H1 (cell line): Measurements from ENCODE around the gene C19orf73. TPM values are rescaled to one million over a fixed set of nuclear protein-coding genes. Genes with fewer than 3 reads are reported as not detected.

Experiments
- CEBPB ChIP-seq: IDR thresholded peaks from 2 replicates; pipeline ENCODE4 v1.6.1; 2012; ENCODE audit warnings: low read depth, low read length
- EZH2 ChIP-seq: fragments of 200-600 bp; sonication (generic); IDR thresholded peaks from 2 replicates; pipeline ENCODE4 v1.7.1; 2012; ENCODE audit warnings: low read depth, mild to moderate bottlenecking, moderate library complexity, low read length, inconsistent platforms; ENCODE audit not compliant: severe bottlenecking
- SP4 ChIP-seq: IDR thresholded peaks from 2 replicates; pipeline ENCODE4 v1.6.1; 2012; ENCODE audit warnings: low read length, inconsistent platforms
- SUZ12 ChIP-seq: fragments of 200-600 bp; sonication (generic); IDR thresholded peaks from 2 replicates; pipeline ENCODE4 v1.6.1; 2012; ENCODE audit warnings: mild to moderate bottlenecking, inconsistent platforms, low read length, moderate library complexity, mixed read lengths
- polyA plus RNA-seq, 7 experiments: library from polyadenylated mRNA; depleted of rRNA in 3 of 7; stranded (reverse) in 5 of 7; unstranded in 2 of 7; fragments of >200 nt in 5 of 7; fragments of 200-250 nt in 2 of 7; gene quantifications; 1 replicate in 5 of 7; 2 replicates in 1 of 7; 4 replicates in 1 of 7; pipeline versions ENCODE4 v1.2.1 to v1.2.3, GENCODE V29; 2011 to 2013; ENCODE audit warnings: missing spikeins in 2 of 7, mixed read lengths in 2 of 7
- total RNA-seq: library from RNA; stranded (reverse); fragmentation: NEBNext Ultra II Directional; extraction: Animal tissue kit (Norgen Biotek cat#: 25700); gene quantifications from 2 replicates; pipeline ENCODE4 v1.2.1, GENCODE V29; 2021
- TF ChIP-seq, protein P1 (sequence below): fragments of 300-600 bp; sonication (generic); IDR thresholded peaks from 2 replicates; pipeline ENCODE4 v1.7.1; 2012; ENCODE audit warnings: low read length, moderate library complexity, mild to moderate bottlenecking, inconsistent platforms; ENCODE audit not compliant: insufficient replicate concordance
- TF ChIP-seq, protein P2 (sequence below), 3 experiments: IDR thresholded peaks; 1 replicate in 2 of 3; 2 replicates in 1 of 3; pipeline versions ENCODE4 v1.5.1 to v1.6.1; 2011; ENCODE audit warnings: low read length in 3 of 3, mild to moderate bottlenecking in 3 of 3, inconsistent platforms in 2 of 3, low read depth in 1 of 3, moderate library complexity in 1 of 3; ENCODE audit not compliant: insufficient read depth in 1 of 3; ENCODE audit errors: control extremely low read depth in 1 of 3

The C19orf73 gene
- total and polyA plus RNA-seq, 2 of the 8 experiments (the other 6 are each of a cell fraction or from before 2014, with no cell fraction given): 2.5 to 4.6 TPM

DNA sequence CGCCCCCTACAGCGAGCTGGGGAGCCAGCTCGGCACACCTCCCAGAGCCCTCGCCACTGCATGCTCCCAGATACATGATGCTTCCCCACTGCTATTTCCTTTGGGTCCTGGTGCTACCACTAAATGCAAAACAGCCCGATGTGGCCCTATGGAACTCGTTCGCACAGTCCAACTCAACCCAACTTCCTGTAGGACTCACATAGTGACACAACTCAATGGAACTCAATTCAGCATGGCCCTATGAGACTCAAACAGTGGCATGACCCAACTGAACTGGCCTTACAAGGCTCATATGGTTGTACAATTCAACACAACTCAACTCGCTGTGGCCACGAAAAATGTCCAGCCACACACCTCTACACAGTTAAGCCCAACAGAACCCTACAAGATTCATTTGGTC, 49.9 kb downstream of the C19orf73 start (continued):
- TF ChIP-seq, protein P1, sequence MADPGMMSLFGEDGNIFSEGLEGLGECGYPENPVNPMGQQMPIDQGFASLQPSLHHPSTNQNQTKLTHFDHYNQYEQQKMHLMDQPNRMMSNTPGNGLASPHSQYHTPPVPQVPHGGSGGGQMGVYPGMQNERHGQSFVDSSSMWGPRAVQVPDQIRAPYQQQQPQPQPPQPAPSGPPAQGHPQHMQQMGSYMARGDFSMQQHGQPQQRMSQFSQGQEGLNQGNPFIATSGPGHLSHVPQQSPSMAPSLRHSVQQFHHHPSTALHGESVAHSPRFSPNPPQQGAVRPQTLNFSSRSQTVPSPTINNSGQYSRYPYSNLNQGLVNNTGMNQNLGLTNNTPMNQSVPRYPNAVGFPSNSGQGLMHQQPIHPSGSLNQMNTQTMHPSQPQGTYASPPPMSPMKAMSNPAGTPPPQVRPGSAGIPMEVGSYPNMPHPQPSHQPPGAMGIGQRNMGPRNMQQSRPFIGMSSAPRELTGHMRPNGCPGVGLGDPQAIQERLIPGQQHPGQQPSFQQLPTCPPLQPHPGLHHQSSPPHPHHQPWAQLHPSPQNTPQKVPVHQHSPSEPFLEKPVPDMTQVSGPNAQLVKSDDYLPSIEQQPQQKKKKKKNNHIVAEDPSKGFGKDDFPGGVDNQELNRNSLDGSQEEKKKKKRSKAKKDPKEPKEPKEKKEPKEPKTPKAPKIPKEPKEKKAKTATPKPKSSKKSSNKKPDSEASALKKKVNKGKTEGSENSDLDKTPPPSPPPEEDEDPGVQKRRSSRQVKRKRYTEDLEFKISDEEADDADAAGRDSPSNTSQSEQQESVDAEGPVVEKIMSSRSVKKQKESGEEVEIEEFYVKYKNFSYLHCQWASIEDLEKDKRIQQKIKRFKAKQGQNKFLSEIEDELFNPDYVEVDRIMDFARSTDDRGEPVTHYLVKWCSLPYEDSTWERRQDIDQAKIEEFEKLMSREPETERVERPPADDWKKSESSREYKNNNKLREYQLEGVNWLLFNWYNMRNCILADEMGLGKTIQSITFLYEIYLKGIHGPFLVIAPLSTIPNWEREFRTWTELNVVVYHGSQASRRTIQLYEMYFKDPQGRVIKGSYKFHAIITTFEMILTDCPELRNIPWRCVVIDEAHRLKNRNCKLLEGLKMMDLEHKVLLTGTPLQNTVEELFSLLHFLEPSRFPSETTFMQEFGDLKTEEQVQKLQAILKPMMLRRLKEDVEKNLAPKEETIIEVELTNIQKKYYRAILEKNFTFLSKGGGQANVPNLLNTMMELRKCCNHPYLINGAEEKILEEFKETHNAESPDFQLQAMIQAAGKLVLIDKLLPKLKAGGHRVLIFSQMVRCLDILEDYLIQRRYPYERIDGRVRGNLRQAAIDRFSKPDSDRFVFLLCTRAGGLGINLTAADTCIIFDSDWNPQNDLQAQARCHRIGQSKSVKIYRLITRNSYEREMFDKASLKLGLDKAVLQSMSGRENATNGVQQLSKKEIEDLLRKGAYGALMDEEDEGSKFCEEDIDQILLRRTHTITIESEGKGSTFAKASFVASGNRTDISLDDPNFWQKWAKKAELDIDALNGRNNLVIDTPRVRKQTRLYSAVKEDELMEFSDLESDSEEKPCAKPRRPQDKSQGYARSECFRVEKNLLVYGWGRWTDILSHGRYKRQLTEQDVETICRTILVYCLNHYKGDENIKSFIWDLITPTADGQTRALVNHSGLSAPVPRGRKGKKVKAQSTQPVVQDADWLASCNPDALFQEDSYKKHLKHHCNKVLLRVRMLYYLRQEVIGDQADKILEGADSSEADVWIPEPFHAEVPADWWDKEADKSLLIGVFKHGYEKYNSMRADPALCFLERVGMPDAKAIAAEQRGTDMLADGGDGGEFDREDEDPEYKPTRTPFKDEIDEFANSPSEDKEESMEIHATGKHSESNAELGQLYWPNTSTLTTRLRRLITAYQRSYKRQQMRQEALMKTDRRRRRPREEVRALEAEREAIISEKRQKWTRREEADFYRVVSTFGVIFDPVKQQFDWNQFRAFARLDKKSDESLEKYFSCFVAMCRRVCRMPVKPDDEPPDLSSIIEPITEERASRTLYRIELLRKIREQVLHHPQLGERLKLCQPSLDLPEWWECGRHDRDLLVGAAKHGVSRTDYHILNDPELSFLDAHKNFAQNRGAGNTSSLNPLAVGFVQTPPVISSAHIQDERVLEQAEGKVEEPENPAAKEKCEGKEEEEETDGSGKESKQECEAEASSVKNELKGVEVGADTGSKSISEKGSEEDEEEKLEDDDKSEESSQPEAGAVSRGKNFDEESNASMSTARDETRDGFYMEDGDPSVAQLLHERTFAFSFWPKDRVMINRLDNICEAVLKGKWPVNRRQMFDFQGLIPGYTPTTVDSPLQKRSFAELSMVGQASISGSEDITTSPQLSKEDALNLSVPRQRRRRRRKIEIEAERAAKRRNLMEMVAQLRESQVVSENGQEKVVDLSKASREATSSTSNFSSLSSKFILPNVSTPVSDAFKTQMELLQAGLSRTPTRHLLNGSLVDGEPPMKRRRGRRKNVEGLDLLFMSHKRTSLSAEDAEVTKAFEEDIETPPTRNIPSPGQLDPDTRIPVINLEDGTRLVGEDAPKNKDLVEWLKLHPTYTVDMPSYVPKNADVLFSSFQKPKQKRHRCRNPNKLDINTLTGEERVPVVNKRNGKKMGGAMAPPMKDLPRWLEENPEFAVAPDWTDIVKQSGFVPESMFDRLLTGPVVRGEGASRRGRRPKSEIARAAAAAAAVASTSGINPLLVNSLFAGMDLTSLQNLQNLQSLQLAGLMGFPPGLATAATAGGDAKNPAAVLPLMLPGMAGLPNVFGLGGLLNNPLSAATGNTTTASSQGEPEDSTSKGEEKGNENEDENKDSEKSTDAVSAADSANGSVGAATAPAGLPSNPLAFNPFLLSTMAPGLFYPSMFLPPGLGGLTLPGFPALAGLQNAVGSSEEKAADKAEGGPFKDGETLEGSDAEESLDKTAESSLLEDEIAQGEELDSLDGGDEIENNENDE: no peak
- no peak for TF ChIP-seq SP4
- TF ChIP-seq, protein P2, sequence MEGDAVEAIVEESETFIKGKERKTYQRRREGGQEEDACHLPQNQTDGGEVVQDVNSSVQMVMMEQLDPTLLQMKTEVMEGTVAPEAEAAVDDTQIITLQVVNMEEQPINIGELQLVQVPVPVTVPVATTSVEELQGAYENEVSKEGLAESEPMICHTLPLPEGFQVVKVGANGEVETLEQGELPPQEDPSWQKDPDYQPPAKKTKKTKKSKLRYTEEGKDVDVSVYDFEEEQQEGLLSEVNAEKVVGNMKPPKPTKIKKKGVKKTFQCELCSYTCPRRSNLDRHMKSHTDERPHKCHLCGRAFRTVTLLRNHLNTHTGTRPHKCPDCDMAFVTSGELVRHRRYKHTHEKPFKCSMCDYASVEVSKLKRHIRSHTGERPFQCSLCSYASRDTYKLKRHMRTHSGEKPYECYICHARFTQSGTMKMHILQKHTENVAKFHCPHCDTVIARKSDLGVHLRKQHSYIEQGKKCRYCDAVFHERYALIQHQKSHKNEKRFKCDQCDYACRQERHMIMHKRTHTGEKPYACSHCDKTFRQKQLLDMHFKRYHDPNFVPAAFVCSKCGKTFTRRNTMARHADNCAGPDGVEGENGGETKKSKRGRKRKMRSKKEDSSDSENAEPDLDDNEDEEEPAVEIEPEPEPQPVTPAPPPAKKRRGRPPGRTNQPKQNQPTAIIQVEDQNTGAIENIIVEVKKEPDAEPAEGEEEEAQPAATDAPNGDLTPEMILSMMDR (IDR thresholded peaks at IDR 0.05; ENCODE audit: control extremely low read depth in 1 of 3, insufficient read depth in 1 of 3, low read depth in 1 of 3, low read length in 3 of 3): no peak
- TF ChIP-seq SUZ12: no peak; the same call in 1 of the 2 replicates
- no peak for TF ChIP-seq CEBPB
- no peak for TF ChIP-seq EZH2
